LNCaP clone FGC (cell line): Measurements from ENCODE around the gene SECISBP2.
"Not testable (repeated sequence)": the region's sequence is repeated elsewhere in the genome, so short reads cannot be mapped to it uniquely, and the experiment has no call there.

Experiments used
- DNase-seq: peaks from one replicate; pipeline ENCODE4 v3.0.0-alpha.2; 2011; ENCODE audit warnings: low read depth
- H3K4me3 ChIP-seq: 2 replicates; pipeline ENCODE4 v1.5.1; 2011; ENCODE audit warnings: mild to moderate bottlenecking, low read depth, low read length, control low read depth
- TF ChIP-seq, protein P1 (sequence below): IDR thresholded peaks from 2 replicates; pipeline ENCODE4 v1.5.1; 2012; ENCODE audit warnings: mild to moderate bottlenecking; ENCODE audit not compliant: control insufficient read depth, insufficient read depth; ENCODE audit errors: extremely low read depth

Gene SECISBP2

GRCh38 chr9:89368550-89368949 is 50.2 kb downstream of the SECISBP2 start:
- TF ChIP-seq, protein P1, sequence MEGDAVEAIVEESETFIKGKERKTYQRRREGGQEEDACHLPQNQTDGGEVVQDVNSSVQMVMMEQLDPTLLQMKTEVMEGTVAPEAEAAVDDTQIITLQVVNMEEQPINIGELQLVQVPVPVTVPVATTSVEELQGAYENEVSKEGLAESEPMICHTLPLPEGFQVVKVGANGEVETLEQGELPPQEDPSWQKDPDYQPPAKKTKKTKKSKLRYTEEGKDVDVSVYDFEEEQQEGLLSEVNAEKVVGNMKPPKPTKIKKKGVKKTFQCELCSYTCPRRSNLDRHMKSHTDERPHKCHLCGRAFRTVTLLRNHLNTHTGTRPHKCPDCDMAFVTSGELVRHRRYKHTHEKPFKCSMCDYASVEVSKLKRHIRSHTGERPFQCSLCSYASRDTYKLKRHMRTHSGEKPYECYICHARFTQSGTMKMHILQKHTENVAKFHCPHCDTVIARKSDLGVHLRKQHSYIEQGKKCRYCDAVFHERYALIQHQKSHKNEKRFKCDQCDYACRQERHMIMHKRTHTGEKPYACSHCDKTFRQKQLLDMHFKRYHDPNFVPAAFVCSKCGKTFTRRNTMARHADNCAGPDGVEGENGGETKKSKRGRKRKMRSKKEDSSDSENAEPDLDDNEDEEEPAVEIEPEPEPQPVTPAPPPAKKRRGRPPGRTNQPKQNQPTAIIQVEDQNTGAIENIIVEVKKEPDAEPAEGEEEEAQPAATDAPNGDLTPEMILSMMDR, result no peak
- DNase-seq, result no peak
- H3K4me3 ChIP-seq, result no peak overlapping the region

GRCh38 chr9:89368978-89369377 is 50.7 kb downstream of the SECISBP2 start:
- TF ChIP-seq, protein P1, result no peak
- DNase-seq, result no peak

DNA sequence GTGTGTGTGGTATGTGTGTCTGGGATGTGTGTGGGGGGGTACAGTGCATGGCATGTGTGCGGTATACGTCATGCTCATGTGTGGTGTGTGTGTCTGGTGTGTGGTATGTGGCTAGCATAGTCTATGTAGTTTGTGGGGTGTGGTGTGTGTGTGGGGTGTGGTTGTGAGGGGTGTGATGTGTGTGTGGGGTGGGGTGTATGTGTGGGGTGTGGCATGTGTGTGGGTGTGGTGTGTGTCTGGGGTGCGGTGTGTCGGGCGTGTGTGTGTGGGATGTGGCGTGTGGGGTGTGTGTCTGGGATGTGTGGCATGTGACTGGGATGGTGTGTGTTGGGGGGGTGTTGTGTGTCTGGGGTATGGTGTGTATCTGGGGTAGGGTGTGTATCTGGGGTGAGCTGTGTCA is 52.3 kb downstream of the SECISBP2 start:
- no peak for DNase-seq
- no peak overlapping the region for H3K4me3 ChIP-seq
- TF ChIP-seq, protein P1, result no peak

More at GRCh38 chr9:89368978-89369377, 50.7 kb downstream of the SECISBP2 start:
- no peak overlapping the region for H3K4me3 ChIP-seq

- not testable (repeated sequence) for H3K4me3 ChIP-seq, DNase-seq
Observed at GRCh38 chr9:89371791-89372190, 53.5 kb downstream of the SECISBP2 start.

DNA sequence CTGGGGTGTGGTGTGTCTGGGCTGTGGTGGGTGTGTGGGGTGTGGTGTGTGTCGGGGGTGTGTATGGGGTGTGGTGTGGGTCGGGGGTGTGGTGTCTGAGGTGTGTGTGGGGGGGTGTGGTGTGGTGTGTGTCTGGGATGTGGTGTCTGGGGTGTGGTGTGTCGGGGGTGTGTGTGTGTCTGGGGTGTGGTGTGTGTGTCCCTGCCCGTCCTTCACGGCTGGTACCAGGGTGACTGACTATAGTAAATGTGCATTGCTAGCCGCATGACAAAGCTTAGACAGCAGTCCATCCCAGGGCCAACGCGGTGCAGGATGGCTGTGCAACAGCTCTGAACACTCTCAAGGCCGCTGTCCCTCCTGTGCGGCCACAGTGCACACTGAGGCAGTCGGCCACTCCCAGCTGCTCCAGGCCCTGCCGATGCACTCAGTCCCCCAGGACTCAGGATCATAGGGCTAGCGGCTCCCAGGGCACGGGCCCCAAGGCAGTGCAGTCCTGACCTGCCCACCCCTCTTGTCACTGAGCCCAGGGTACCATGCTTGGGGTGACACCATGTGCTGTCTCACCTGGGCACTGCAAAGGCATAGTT is 54.0 kb downstream of the SECISBP2 start:
- no peak overlapping the region for H3K4me3 ChIP-seq
- TF ChIP-seq, protein P1, result no peak
- DNase-seq, result no peak

DNA sequence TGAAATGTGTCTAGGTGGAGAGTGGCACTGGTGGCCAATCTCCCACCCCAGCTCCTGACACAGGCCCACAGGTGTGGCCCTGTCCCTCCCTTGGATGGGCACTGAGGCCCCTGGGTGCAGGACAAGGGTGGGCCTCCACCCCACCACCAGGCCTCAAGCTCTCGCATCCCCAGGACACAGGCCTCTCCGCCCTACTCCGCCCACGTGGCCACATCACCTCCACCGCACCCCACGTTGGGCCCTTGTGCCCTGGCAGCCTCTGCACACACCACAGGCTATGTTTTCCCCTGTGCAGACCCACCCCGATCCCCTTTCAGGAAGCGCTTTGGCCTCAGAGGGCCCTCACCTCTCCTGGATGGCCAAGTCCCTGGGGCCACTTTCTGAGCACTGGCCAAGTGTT is 54.7 kb downstream of the SECISBP2 start:
- DNase-seq, result no peak
- no peak overlapping the region for H3K4me3 ChIP-seq
- TF ChIP-seq, protein P1, result no peak

DNA sequence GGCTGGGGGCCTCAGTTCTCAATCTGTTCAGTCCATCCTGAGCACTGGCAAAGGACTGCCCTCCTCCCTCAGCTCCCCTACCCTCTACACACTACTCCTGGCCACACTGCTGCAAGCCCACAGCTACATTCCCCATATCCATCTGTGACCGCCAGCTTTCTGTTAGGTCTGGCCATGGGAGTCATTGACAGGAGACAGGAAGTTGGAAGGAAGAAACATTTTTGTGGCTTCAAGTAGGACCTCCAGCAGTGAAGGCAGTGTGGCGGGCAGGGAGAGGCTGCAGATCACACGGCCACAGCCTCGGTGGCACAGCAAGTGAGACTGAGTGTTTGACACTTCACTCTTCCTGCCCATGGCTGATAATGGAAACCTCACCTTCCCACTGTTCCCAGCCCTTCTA is 55.9 kb downstream of the SECISBP2 start:
- no peak for DNase-seq
- TF ChIP-seq, protein P1, result no peak
- H3K4me3 ChIP-seq, result no peak overlapping the region
